ENCODE data around the gene TRERF1. TPM values are rescaled to one million over a fixed set of nuclear protein-coding genes. Genes with fewer than 3 reads are reported as not detected.
"Not testable (repeated sequence)": the region's sequence is repeated elsewhere in the genome, so short reads cannot be mapped to it uniquely, and the experiment has no call there.

TRERF1 gene
- polyA plus RNA-seq, 1 donor, result 5.1 TPM

- Histone ChIP-seq H3K9me3 (ENCODE audit: control insufficient read depth, low read depth, low read length) (no peaks in the 10 kb centered on the region), H3K36me3 (ENCODE audit: control insufficient read depth, insufficient read depth, low read length) (peaks cover 45% of the 10 kb centered on the region), H3K27ac (ENCODE audit: low read length) (no peak overlapping the region), H3K4me1 (ENCODE audit: control insufficient read depth, insufficient read depth, low read length) (peaks cover 6% of the 10 kb centered on the region), H3K27me3 (ENCODE audit: control insufficient read depth, insufficient read depth, low read length) (no peaks in the 10 kb centered on the region), H3K4me3 (ENCODE audit: low read length) (no peak overlapping the region)
- no peak for DNase-seq
- 100% methylated on average over 4 of the region's 6 CpGs for WGBS (ENCODE audit: insufficient coverage, low lambda C conversion rate)
Observed at GRCh38 chr6:42211726-42212125, 240.0 kb downstream of the TRERF1 start.

- H3K4me3 ChIP-seq (ENCODE audit: low read length), result no peak overlapping the region
- H3K36me3 ChIP-seq (ENCODE audit: control insufficient read depth, insufficient read depth, low read length), result peaks cover 45% of the 10 kb centered on the region
- no peak for DNase-seq
- no CpG with 5 or more reads among the region's 1 CpG for WGBS (ENCODE audit: insufficient coverage, low lambda C conversion rate)
- no peaks in the 10 kb centered on the region for H3K27me3 ChIP-seq (ENCODE audit: control insufficient read depth, insufficient read depth, low read length)
- H3K27ac ChIP-seq (ENCODE audit: low read length), result no peak overlapping the region
- peaks cover 4% of the 10 kb centered on the region for H3K4me1 ChIP-seq (ENCODE audit: control insufficient read depth, insufficient read depth, low read length)
- no peaks in the 10 kb centered on the region for H3K9me3 ChIP-seq (ENCODE audit: control insufficient read depth, low read depth, low read length)
Observed at GRCh38 chr6:42210551-42210950, 241.2 kb downstream of the TRERF1 start.

GRCh38 chr6:42207559-42207958 lies 244.2 kb downstream of the TRERF1 start:
- not testable (repeated sequence) for H3K27ac ChIP-seq (ENCODE audit: low read length); H3K4me3 ChIP-seq (ENCODE audit: low read length); H3K9me3 ChIP-seq (ENCODE audit: control insufficient read depth, low read depth, low read length); H3K27me3 ChIP-seq (ENCODE audit: control insufficient read depth, insufficient read depth, low read length); DNase-seq
- Histone ChIP-seq H3K36me3 (ENCODE audit: control insufficient read depth, insufficient read depth, low read length) (peaks cover 33% of the 10 kb centered on the region), H3K4me1 (ENCODE audit: control insufficient read depth, insufficient read depth, low read length) (peaks cover 20% of the 10 kb centered on the region)
- WGBS (ENCODE audit: insufficient coverage, low lambda C conversion rate), result 83% methylated on average over 1 of the region's 2 CpGs

GRCh38 chr6:42204768-42205282 lies 246.9 kb downstream of the TRERF1 start:
- no peak for DNase-seq
- H3K4me1 ChIP-seq (ENCODE audit: control insufficient read depth, insufficient read depth, low read length), result peaks cover 27% of the 10 kb centered on the region
- no peaks in the 10 kb centered on the region for H3K9me3 ChIP-seq (ENCODE audit: control insufficient read depth, low read depth, low read length)
- H3K4me3 ChIP-seq (ENCODE audit: low read length), result no peak overlapping the region
- peaks cover 16% of the 10 kb centered on the region for H3K36me3 ChIP-seq (ENCODE audit: control insufficient read depth, insufficient read depth, low read length)
- no CpG with 5 or more reads among the region's 4 CpGs for WGBS (ENCODE audit: insufficient coverage, low lambda C conversion rate)
- H3K27ac ChIP-seq (ENCODE audit: low read length), result peak overlapping the region; percentile 79
- H3K27me3 ChIP-seq (ENCODE audit: control insufficient read depth, insufficient read depth, low read length), result no peaks in the 10 kb centered on the region

GRCh38 chr6:42203183-42203582 lies 248.5 kb downstream of the TRERF1 start:
- Histone ChIP-seq H3K27ac (ENCODE audit: low read length) (no peak overlapping the region), H3K36me3 (ENCODE audit: control insufficient read depth, insufficient read depth, low read length) (peaks cover 3% of the 10 kb centered on the region), H3K4me3 (ENCODE audit: low read length) (no peak overlapping the region), H3K9me3 (ENCODE audit: control insufficient read depth, low read depth, low read length) (no peaks in the 10 kb centered on the region), H3K27me3 (ENCODE audit: control insufficient read depth, insufficient read depth, low read length) (no peaks in the 10 kb centered on the region), H3K4me1 (ENCODE audit: control insufficient read depth, insufficient read depth, low read length) (peaks cover 27% of the 10 kb centered on the region)
- no CpG with 5 or more reads among the region's 3 CpGs for WGBS (ENCODE audit: insufficient coverage, low lambda C conversion rate)
- no peak for DNase-seq

- H3K36me3 ChIP-seq (ENCODE audit: control insufficient read depth, insufficient read depth, low read length); H3K9me3 ChIP-seq (ENCODE audit: control insufficient read depth, low read depth, low read length); H3K27ac ChIP-seq (ENCODE audit: low read length); H3K4me3 ChIP-seq (ENCODE audit: low read length); H3K27me3 ChIP-seq (ENCODE audit: control insufficient read depth, insufficient read depth, low read length); DNase-seq: not testable (repeated sequence)
- WGBS (ENCODE audit: insufficient coverage, low lambda C conversion rate), result no CpG with 5 or more reads among the region's 13 CpGs
- peaks cover 26% of the 10 kb centered on the region for H3K4me1 ChIP-seq (ENCODE audit: control insufficient read depth, insufficient read depth, low read length)
Observed at GRCh38 chr6:42202131-42202915, 249.4 kb downstream of the TRERF1 start.

GRCh38 chr6:42201382-42201781 lies 250.3 kb downstream of the TRERF1 start:
- no peaks in the 10 kb centered on the region for H3K36me3 ChIP-seq (ENCODE audit: control insufficient read depth, insufficient read depth, low read length)
- no CpG with 5 or more reads among the region's 3 CpGs for WGBS (ENCODE audit: insufficient coverage, low lambda C conversion rate)
- no peak overlapping the region for H3K27ac ChIP-seq (ENCODE audit: low read length)
- H3K27me3 ChIP-seq (ENCODE audit: control insufficient read depth, insufficient read depth, low read length), result no peaks in the 10 kb centered on the region
- H3K4me3 ChIP-seq (ENCODE audit: low read length), result no peak overlapping the region
- H3K9me3 ChIP-seq (ENCODE audit: control insufficient read depth, low read depth, low read length), result no peaks in the 10 kb centered on the region
- peaks cover 28% of the 10 kb centered on the region for H3K4me1 ChIP-seq (ENCODE audit: control insufficient read depth, insufficient read depth, low read length)
- DNase-seq, result peak in 1 of 2 donors; percentile 33

GRCh38 chr6:42200035-42200434 lies 251.7 kb downstream of the TRERF1 start:
- Histone ChIP-seq H3K4me3 (ENCODE audit: low read length) (no peak overlapping the region), H3K27ac (ENCODE audit: low read length) (no peak overlapping the region), H3K4me1 (ENCODE audit: control insufficient read depth, insufficient read depth, low read length) (peaks cover 31% of the 10 kb centered on the region), H3K36me3 (ENCODE audit: control insufficient read depth, insufficient read depth, low read length) (no peaks in the 10 kb centered on the region), H3K27me3 (ENCODE audit: control insufficient read depth, insufficient read depth, low read length) (no peaks in the 10 kb centered on the region), H3K9me3 (ENCODE audit: control insufficient read depth, low read depth, low read length) (no peaks in the 10 kb centered on the region)
- WGBS (ENCODE audit: insufficient coverage, low lambda C conversion rate), result 20% methylated on average over 1 of the region's 1 CpG
- peak in 1 of 2 donors; percentile 32 for DNase-seq

GRCh38 chr6:42199106-42199981 lies 252.4 kb downstream of the TRERF1 start:
- no peak overlapping the region for H3K27ac ChIP-seq (ENCODE audit: low read length)
- peaks cover 24% of the 10 kb centered on the region for H3K4me1 ChIP-seq (ENCODE audit: control insufficient read depth, insufficient read depth, low read length)
- H3K36me3 ChIP-seq (ENCODE audit: control insufficient read depth, insufficient read depth, low read length), result no peaks in the 10 kb centered on the region
- WGBS (ENCODE audit: insufficient coverage, low lambda C conversion rate), result 100% methylated on average over 1 of the region's 5 CpGs
- no peaks in the 10 kb centered on the region for H3K9me3 ChIP-seq (ENCODE audit: control insufficient read depth, low read depth, low read length)
- H3K27me3 ChIP-seq (ENCODE audit: control insufficient read depth, insufficient read depth, low read length), result no peaks in the 10 kb centered on the region
- H3K4me3 ChIP-seq (ENCODE audit: low read length), result no peak overlapping the region
- DNase-seq, result no peak

- peaks cover 16% of the 10 kb centered on the region for H3K4me1 ChIP-seq (ENCODE audit: control insufficient read depth, insufficient read depth, low read length)
- H3K9me3 ChIP-seq (ENCODE audit: control insufficient read depth, low read depth, low read length), result no peaks in the 10 kb centered on the region
- no peaks in the 10 kb centered on the region for H3K36me3 ChIP-seq (ENCODE audit: control insufficient read depth, insufficient read depth, low read length)
- H3K27me3 ChIP-seq (ENCODE audit: control insufficient read depth, insufficient read depth, low read length), result no peaks in the 10 kb centered on the region
- H3K4me3 ChIP-seq (ENCODE audit: low read length), result no peak overlapping the region
- no peak overlapping the region for H3K27ac ChIP-seq (ENCODE audit: low read length)
- 40% methylated on average over 9 of the region's 13 CpGs for WGBS (ENCODE audit: insufficient coverage, low lambda C conversion rate)
- DNase-seq, result peak in 1 of 2 donors; percentile 25
Observed at GRCh38 chr6:42197555-42198362, 254.0 kb downstream of the TRERF1 start.

Data from large intestine (tissue), 3 donors.